Kasumi-1 (cell line): ENCODE measurements around the gene CCDC12.
A peak's percentile ranks its signal among the peaks of the same experiment; 100 is the strongest.

Source experiments
- DNase-seq, 2 experiments: peaks; one replicate each; lab custom pipeline; 2025; lab: John Stamatoyannopoulos, UW

The CCDC12 gene

GRCh38 chr3:46905661-46906451 is 70.7 kb downstream of the CCDC12 start:
- DNase-seq = no peak

GRCh38 chr3:46905213-46905560 is 71.4 kb downstream of the CCDC12 start:
- DNase-seq = no peak

GRCh38 chr3:46904303-46905212 is 72.0 kb downstream of the CCDC12 start:
- DNase-seq = no peak

GRCh38 chr3:46903341-46904302 is 72.9 kb downstream of the CCDC12 start:
- peak; percentile 7 to 11 for DNase-seq

GRCh38 chr3:46902188-46902631 is 74.3 kb downstream of the CCDC12 start:
- no peak for DNase-seq

GRCh38 chr3:46901591-46902187 is 74.9 kb downstream of the CCDC12 start:
- DNase-seq = no peak

GRCh38 chr3:46901061-46901460 is 75.5 kb downstream of the CCDC12 start:
- no peak for DNase-seq

GRCh38 chr3:46900356-46900755 is 76.2 kb downstream of the CCDC12 start:
- no peak for DNase-seq

- no peak for DNase-seq
These were observed 76.6 kb downstream of the CCDC12 start for GRCh38 chr3:46900007-46900292.

- no peak for DNase-seq
These were observed 77.2 kb downstream of the CCDC12 start for GRCh38 chr3:46899151-46900006.

GRCh38 chr3:46898321-46899150 is 78.0 kb downstream of the CCDC12 start:
- no peak for DNase-seq

GRCh38 chr3:46897829-46898320 is 78.7 kb downstream of the CCDC12 start:
- no peak for DNase-seq

- DNase-seq = no peak
These were observed 79.5 kb downstream of the CCDC12 start for GRCh38 chr3:46897031-46897430.

GRCh38 chr3:46896386-46896785 is 80.2 kb downstream of the CCDC12 start:
- DNase-seq = no peak

GRCh38 chr3:46895761-46896160 is 80.8 kb downstream of the CCDC12 start:
- DNase-seq = no peak

- DNase-seq = peak; percentile 44 to 46
These were observed 81.3 kb downstream of the CCDC12 start for GRCh38 chr3:46895204-46895660.

- DNase-seq = no peak
These were observed 82.3 kb downstream of the CCDC12 start for GRCh38 chr3:46894256-46894655.

GRCh38 chr3:46893763-46894162 is 82.8 kb downstream of the CCDC12 start:
- DNase-seq = no peak

- no peak for DNase-seq
These were observed 83.3 kb downstream of the CCDC12 start for GRCh38 chr3:46893146-46893748.
